Right cardiac atrium (tissue), 5 donors: ENCODE measurements around the gene RAVER2. TPM values are rescaled to one million over a fixed set of nuclear protein-coding genes. Genes with fewer than 3 reads are reported as not detected.
"Not testable (repeated sequence)": the region's sequence is repeated elsewhere in the genome, so short reads cannot be mapped to it uniquely, and the experiment has no call there.

Experiments used
- ATAC-seq, 2 donors: fragments of 200-7000 bp; cut with Tn5 transposase; one replicate each; pipeline versions ENCODE4 v1.8.0 to v1.9.1; 2020; ENCODE audit warnings: moderate library complexity in 2 of 2, mild to moderate bottlenecking in 1 of 2
- DNase-seq, 3 donors: peaks; one replicate each; pipeline ENCODE4 v3.0.0-alpha.2; 2020
- H3K27ac ChIP-seq: one replicate; pipeline ENCODE4 v1.5.1; 2013; ENCODE audit warnings: mild to moderate bottlenecking, low read length, control low read depth, moderate library complexity
- H3K27me3 ChIP-seq: one replicate; pipeline ENCODE4 v1.6.1; 2013; ENCODE audit not compliant: control insufficient read depth, insufficient read depth
- H3K4me1 ChIP-seq: one replicate; pipeline ENCODE4 v1.6.1; 2013; ENCODE audit warnings: low read length; ENCODE audit not compliant: control insufficient read depth, insufficient read depth
- H3K4me3 ChIP-seq: one replicate; pipeline ENCODE4 v1.5.1; 2013; ENCODE audit warnings: low read length, control low read depth
- H3K9me3 ChIP-seq: one replicate; pipeline ENCODE4 v1.6.1; 2013; ENCODE audit warnings: low read length; ENCODE audit not compliant: control insufficient read depth
- WGBS: extraction: QIAGEN DNeasy Blood & Tissue Kit; methylation state at CpG from one replicate; pipeline ENCODE4 v1.1.7; 2013; 5-methylcytosine and 5-hydroxymethylcytosine counted together
- intact Hi-C, 4 donors: fragments of 100-400 bp; cut with DNase I; formaldehyde crosslinking; loops; one replicate each; pipeline versions ENCODE4 v1.11.0 to v1.14.0; 2022 to 2023
- polyA plus RNA-seq: library from polyadenylated mRNA; stranded (reverse); fragments of 200-250 nt; gene quantifications from one replicate; pipeline ENCODE4 v1.2.3, GENCODE V29; 2013
- total RNA-seq, 4 donors: library from RNA; stranded (reverse); fragmentation: NEBNext Ultra II Directional; extraction: Animal tissue kit (Norgen Biotek cat#: 25700); gene quantifications; one replicate each; pipeline ENCODE4 v1.2.1, GENCODE V29; 2021
- donor health status: healthy with polysubstance abuse.
- donor health status: DM: no; HTN: yes; CAD: no.
- donor health status: DM: no; HTN: no; CAD: no.
- donor health status: DM: no; HTN: yes; CAD: no; lungs with severe emphysema.
- donor health status: DM: yes; HTN: yes; CAD: no.

Gene RAVER2
- total and polyA plus RNA-seq, 5 donors = 15.9 to 28.5 (median 24.2) TPM

DNA sequence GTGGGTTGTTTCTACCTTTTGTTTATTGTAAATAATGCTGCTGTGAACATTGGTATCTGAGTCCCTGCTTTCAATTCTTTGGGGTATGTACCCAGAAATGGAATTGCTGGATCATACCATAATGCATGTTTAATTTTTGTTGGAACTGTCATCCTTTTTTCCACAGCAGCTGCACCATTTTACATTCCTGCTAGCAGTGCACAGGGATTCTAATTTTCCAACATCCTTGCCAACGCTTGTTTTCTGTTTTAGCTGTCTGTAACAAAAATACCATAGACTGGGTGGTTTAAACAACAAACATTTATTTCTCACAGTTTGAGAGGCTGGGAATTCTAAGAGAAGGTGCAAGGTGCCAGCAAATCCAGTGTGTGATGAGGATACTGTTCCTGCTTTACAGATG, 65.1 kb downstream of the RAVER2 start:
- intact Hi-C loops = loop anchor here in 1 of 4 donors (10.0 kb wide), 1 partner anchor 55 kb away; no protein-coding TSS in a partner anchor
- 71% methylated on average over 1 of the region's 1 CpG for WGBS
- Histone ChIP-seq H3K9me3 (no peaks in the 10 kb centered on the region), H3K27ac (no peak overlapping the region), H3K4me1 (peaks cover 3% of the 10 kb centered on the region), H3K27me3 (no peaks in the 10 kb centered on the region), H3K4me3 (no peak overlapping the region)
- ATAC-seq (no peak), DNase-seq (no peak)

DNA sequence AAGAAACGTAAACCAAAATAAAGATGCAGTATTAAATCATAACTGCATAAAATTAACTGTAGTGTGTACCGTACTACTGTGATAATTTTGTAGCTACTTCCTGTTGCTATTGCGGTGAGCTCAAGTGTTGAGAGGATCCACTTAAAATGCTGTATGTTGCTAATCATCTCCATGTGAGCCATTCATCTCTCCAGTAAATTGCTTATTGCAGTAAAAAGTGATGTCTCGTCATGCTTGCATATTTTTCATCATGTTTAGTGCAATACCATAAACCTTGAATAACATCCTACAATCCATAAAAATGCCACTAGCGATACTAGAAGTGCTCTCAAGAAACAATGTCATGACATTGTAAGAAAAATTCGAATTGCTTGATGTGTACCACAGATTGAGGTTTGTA, 66.3 kb downstream of the RAVER2 start:
- H3K27ac ChIP-seq = no peak overlapping the region
- WGBS = 84% methylated on average over 6 of the region's 6 CpGs
- intact Hi-C loops = loop anchor here in 1 of 4 donors (10.0 kb wide), 1 partner anchor 56 kb away; no protein-coding TSS in a partner anchor
- H3K4me1 ChIP-seq = peaks cover 3% of the 10 kb centered on the region
- H3K27me3 ChIP-seq = no peaks in the 10 kb centered on the region
- H3K4me3 ChIP-seq = no peak overlapping the region
- H3K9me3 ChIP-seq = no peaks in the 10 kb centered on the region
- DNase-seq = no peak
- ATAC-seq = no peak

DNA sequence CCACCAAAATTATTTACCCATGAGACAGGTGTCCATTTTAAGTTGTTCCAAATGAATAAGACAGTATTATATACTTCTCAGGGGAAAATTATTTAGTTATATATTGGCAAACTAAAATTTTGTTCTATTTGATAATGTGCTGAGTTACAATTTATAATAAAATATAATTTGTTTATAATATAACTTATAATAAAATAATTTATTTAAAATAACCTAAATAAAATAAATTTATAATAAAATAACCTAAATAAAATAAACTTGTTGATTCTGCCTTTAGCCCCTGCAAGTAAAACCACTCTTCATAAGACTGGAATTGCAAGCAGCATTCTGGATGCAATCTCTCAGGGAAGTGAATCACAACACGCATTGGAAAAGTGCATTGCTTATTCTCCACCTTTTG, 69.6 kb downstream of the RAVER2 start:
- no peak overlapping the region for H3K4me3 ChIP-seq
- H3K9me3 ChIP-seq = no peaks in the 10 kb centered on the region
- no peak for DNase-seq
- H3K4me1 ChIP-seq = no peaks in the 10 kb centered on the region
- WGBS = 97% methylated on average over 1 of the region's 1 CpG
- H3K27ac ChIP-seq = no peak overlapping the region
- no peaks in the 10 kb centered on the region for H3K27me3 ChIP-seq
- intact Hi-C loops = loop anchor here in 1 of 4 donors (10.0 kb wide), 1 partner anchor 60 kb away; no protein-coding TSS in a partner anchor
- no peak for ATAC-seq

DNA sequence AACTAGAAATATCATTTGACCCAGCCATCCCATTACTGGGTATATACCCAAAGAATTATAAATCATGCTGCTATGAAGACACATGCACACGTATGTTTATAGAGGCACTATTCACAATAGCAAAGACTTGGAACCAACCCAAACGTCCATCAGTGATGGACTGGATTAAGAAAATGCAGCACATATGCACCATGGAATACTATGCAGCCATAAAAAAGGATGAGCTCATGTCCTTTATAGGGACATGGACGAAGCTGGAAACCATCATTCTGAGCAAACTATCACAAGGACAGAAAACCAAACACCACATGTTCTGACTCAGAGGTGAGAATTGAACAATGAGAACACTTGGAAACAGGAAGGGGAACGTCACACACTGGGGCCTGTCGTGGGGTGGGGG, 72.5 kb downstream of the RAVER2 start:
- not testable (repeated sequence) for H3K27me3 ChIP-seq, H3K9me3 ChIP-seq, H3K27ac ChIP-seq, H3K4me1 ChIP-seq, H3K4me3 ChIP-seq, ATAC-seq, DNase-seq
- intact Hi-C loops = loop anchor here in 1 of 4 donors (10.0 kb wide), 1 partner anchor 63 kb away; no protein-coding TSS in a partner anchor
- whole genome bisulfite sequencing = 94% methylated on average over 5 of the region's 5 CpGs

DNA sequence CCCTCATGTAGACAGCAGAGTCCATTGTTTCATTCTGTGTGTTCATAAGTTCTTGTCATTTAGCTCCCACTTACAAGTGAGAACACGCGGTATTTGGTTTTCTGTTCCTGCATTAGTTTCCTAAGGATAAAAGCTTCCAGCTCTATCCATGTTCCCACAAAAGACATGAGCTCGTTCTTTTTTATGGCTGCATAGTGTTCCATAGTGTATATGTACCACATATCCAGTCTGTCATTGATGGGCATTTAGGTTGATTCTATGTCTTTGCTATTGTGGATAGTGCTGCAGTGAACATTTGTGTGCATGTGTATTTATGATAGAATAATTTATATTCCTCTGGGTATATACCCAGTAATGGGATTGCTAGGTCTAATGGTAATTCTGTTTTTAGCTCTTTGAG, 75.7 kb downstream of the RAVER2 start:
- 97% methylated on average over 3 of the region's 3 CpGs for WGBS
- H3K4me3 ChIP-seq, H3K9me3 ChIP-seq, ATAC-seq, DNase-seq, H3K27me3 ChIP-seq, H3K4me1 ChIP-seq, H3K27ac ChIP-seq: not testable (repeated sequence)
- intact Hi-C loops = loop anchor here (5.0 to 10.0 kb wide), 4 partner anchors 76 to 556 kb away; partner anchors contain the start of gene RAVER2 (in 1 of the 4)

DNA sequence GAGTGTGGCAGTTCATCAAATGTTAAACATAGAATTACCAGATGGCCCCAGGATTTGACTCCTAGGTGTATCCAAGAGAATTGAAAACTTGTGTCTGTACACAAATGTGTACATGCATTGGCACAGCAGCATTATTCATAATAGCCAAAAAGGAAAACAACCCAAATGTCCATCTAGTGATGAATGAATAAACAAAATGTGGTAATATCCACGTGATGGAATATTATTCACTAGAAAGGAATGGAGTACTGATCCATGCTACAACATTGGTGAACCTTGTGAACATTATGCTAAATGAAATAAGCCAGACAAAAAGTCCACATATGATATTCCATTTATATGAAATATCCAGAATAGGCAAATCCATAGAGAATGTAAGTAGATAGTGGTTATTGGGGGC, 77.7 kb downstream of the RAVER2 start:
- intact Hi-C loops = loop anchor here (5.0 to 10.0 kb wide), 4 partner anchors 78 to 558 kb away; partner anchors contain the start of gene RAVER2 (in 1 of the 4)
- 58% methylated on average over 1 of the region's 1 CpG for WGBS
- ATAC-seq = no peak
- no peak overlapping the region for H3K4me3 ChIP-seq
- no peaks in the 10 kb centered on the region for H3K9me3 ChIP-seq
- H3K27ac ChIP-seq = no peak overlapping the region
- no peaks in the 10 kb centered on the region for H3K4me1 ChIP-seq
- DNase-seq = no peak
- H3K27me3 ChIP-seq = no peaks in the 10 kb centered on the region

DNA sequence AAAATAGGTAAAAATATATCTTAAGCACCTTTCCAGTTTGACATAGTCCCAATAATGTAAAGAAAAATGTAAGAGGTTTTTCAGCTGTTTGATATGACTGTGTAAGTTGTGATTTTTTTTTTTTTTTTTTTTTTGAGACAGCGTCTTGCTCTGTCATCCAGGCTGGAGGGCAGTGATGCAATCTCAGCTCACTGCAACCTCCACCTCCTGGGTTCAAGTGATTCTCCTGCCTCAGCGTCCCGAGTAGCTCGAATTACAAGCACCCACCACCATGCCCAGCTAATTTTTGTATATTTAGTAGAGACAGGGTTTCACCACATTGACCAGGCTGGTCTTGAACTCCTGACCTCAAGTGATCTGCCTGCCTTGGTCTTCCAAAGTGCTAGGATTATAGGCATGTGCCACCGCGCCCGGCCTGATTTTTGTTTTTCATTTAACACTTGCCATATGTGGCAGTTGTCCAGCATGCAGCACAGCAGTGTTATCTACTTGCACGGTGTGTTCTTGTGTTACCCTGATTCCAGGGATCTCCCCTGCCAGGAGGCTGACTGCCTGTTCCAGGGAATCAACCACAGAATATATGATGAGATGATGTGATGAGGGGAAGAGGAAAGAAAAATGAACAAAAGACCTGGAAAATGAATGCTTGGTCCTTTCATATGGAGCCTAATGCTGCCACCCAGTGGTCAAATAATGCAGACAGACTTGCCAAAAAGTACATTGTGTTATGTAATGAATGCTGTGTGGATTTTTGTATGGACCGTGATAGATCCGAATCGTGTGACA, 79.0 kb downstream of the RAVER2 start:
- Histone ChIP-seq H3K9me3 (no peaks in the 10 kb centered on the region), H3K27me3 (no peaks in the 10 kb centered on the region), H3K27ac (no peak overlapping the region), H3K4me3 (no peak overlapping the region), H3K4me1 (no peaks in the 10 kb centered on the region)
- peak; percentile 58 to 70 for ATAC-seq
- peak; percentile 45 to 68 (median 52) for DNase-seq
- 39% methylated on average over 11 of the region's 11 CpGs for WGBS
- intact Hi-C loops = loop anchor here (2.0 to 10.0 kb wide), 5 partner anchors 79 to 559 kb away; partner anchors contain the start of gene RAVER2 (in 1 of the 4)

DNA sequence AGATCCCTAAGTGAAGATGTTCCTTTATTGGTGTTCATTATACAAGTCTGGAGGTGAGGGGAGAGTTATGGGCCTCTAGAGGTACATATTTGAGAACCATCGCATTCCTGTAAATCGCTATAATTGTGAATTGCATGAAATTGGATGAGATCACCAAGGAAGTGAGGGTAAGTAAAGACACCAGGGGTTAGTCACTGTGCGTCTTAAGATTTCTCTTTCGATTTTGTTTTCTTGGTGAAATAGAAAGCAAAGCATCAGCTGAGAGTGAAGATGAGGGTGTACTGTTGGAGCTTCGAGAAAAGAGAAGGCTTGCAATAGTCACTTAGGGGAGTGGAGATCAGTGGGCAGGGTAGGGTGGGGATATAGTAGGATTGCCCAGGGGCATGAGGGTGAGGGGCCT, 82.1 kb downstream of the RAVER2 start:
- intact Hi-C loops = loop anchor here in 2 of 4 donors (10.0 kb wide), 2 partner anchors 82 to 562 kb away; partner anchors contain the start of gene RAVER2 (in 1 of the 2)
- DNase-seq = no peak
- Histone ChIP-seq H3K27ac (no peak overlapping the region), H3K9me3 (no peaks in the 10 kb centered on the region), H3K4me3 (no peak overlapping the region), H3K4me1 (peaks cover 6% of the 10 kb centered on the region), H3K27me3 (no peaks in the 10 kb centered on the region)
- ATAC-seq = no peak
- 81% methylated on average over 5 of the region's 5 CpGs for WGBS

DNA sequence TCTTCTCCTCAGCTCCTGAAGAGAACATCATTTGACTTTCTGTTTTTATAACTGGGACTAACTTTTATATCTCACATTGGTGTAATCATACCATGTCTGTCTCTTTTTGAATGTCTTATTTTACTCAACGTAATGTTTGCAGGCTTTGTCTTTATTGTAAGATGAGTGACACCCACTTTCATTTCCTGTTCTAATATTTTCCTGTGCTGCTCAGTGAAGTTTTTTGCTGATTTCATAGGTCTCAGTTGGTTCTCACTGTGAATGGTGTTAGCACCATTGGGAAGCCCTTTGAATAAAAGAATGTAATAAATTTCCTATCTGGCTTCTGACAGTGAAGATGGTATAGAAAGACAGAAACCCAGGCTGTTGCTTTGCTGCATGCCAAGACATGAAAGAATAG, 84.0 kb downstream of the RAVER2 start:
- no peaks in the 10 kb centered on the region for H3K27me3 ChIP-seq
- no peak overlapping the region for H3K4me3 ChIP-seq
- 37% methylated on average over 1 of the region's 1 CpG for WGBS
- H3K27ac ChIP-seq = no peak overlapping the region
- DNase-seq (no peak), ATAC-seq (no peak)
- intact Hi-C loops = loop anchor here in 2 of 4 donors (10.0 kb wide), 2 partner anchors 84 to 564 kb away; partner anchors contain the start of gene RAVER2 (in 1 of the 2)
- peaks cover 6% of the 10 kb centered on the region for H3K4me1 ChIP-seq
- H3K9me3 ChIP-seq = no peaks in the 10 kb centered on the region

DNA sequence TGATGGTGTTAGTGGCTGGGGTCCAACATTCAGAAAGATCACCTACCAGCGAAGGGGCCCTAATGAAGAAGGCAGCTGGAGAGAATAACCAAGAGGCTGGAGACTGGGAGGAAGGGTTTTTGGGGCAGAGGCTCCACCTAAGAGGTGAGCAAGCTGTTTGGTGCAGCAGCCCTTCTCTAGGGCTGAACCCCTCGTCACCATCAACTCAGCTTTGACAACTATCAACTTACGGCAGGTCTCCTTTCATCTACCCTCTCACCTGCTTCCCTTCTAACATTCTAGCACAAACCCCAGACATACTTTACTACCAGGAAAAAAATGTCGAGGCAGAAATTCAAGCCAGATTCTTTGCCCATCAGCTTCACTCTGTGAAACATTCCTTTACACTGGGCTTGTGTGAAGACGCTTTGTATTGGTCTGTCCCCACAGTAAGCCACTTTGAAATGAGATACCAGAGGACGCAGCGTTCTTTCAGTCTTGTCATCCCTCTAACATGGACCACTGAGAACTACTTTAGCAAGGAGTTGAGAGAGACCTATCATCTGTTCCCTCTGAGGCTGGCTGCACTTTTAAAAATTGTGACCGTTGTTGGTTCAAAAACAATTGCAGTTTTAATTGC, 84.6 kb downstream of the RAVER2 start:
- no peak for DNase-seq
- Histone ChIP-seq H3K9me3 (no peaks in the 10 kb centered on the region), H3K27me3 (no peaks in the 10 kb centered on the region), H3K4me3 (no peak overlapping the region), H3K27ac (peak overlapping the region; percentile 67), H3K4me1 (peaks cover 6% of the 10 kb centered on the region)
- intact Hi-C loops = loop anchor here in 2 of 4 donors (10.0 kb wide), 2 partner anchors 85 to 565 kb away; partner anchors contain the start of gene RAVER2 (in 1 of the 2)
- WGBS = 65% methylated on average over 8 of the region's 8 CpGs
- ATAC-seq = peak; percentile 56 to 82
